Cerebellar cortex (tissue), 1 donor: ENCODE results near the gene BCAT1.
"Not testable (repeated sequence)": the region's sequence is repeated elsewhere in the genome, so short reads cannot be mapped to it uniquely, and the experiment has no call there.

ENCODE experiments used
- DNase-seq: peaks from one replicate; pipeline ENCODE4 v3.0.0-alpha.2; 2015; ENCODE audit warnings: low spot score

Gene BCAT1

DNA sequence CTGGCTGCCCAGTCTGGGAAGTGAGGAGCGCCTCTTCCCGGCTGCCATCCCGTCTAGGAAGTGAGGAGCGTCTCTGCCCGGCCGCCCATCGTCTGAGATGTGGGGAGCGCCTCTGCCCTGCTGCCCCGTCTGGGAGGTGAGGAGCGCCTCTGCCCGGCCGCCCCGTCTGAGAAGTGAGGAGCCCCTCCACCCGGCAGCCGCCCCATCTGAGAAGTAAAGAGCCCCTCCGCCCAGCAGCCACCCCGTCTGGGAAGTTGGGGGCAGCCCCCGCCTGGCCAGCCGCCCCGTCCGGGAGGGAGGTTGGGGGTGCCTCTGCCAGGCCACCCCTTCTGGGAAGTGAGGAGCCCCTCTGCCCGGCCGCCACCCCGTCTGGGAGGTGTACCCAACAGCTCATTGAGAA lies 22.8 kb downstream of the BCAT1 start:
- not testable (repeated sequence) for DNase-seq

DNA sequence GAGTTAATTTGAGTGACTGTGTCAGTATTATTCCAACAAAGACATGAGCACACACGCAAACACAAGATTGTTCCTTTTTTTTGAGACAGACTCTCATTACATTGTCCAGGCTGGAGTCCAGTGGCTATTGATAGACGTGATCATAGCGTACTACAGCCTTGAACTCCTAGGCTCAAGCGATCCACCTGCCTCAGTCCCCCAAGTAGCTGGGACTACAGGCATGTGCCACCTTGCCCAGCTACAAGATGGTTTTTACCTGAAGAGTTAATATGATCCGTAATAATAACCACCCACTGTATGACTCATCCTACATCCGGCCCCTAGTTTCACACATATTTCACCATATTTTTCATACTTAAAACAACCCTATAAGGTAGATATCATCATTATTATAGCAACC lies 26.8 kb downstream of the BCAT1 start:
- no peak for DNase-seq

DNA sequence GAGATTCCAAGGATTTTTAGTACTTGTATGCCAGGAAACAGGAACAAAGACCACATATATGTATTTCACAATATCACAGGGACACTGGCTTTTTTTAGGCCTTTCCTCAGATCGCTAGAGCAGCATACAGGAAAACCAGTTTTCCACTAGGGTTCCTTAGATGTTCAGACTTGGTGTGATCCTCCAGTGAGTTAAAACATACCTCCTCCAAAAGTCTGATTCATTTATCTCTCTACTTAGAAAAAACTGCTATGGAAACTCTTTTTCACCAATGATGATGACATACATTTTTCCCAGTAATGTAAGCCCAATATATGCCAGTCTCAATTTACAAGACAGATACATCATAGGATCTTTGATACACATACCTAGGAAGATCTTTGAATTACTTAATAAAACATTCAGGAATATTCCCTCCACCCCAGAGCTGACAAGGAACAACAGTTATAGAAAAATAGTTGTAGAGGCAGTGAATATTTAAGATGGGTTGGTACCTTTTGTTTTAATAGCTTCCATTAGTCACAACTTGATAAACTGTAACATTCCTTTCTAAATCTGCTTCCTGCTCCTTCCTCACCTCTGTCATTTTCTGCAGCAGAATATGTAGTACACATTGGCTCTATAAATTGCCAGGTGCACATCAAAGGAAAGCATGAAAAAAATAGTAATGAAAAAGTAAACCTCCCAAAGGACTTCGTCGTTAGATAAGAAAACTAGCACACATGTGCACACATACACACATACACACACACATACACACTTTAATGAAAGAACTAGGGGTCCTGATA lies 27.5 kb downstream of the BCAT1 start:
- DNase-seq: no peak

DNA sequence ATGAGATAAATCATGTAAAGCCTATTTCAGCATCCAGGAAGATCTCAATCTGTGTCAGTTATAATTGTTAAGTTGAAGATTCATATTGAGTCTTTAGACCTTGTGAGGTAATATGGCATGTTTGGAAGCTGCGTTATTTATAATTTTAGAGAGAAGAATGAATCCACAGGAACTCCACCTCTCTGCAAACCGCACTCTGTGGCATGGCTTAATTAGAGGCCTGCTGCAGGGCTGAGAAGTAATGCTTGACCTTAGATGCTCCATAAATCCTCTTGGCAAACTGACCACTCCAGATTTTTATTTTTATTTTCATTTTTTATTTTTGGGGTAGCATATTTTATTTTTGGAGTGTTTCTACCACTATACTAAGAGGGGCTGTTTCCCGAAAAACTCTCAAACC lies 28.8 kb downstream of the BCAT1 start:
- DNase-seq: no peak

DNA sequence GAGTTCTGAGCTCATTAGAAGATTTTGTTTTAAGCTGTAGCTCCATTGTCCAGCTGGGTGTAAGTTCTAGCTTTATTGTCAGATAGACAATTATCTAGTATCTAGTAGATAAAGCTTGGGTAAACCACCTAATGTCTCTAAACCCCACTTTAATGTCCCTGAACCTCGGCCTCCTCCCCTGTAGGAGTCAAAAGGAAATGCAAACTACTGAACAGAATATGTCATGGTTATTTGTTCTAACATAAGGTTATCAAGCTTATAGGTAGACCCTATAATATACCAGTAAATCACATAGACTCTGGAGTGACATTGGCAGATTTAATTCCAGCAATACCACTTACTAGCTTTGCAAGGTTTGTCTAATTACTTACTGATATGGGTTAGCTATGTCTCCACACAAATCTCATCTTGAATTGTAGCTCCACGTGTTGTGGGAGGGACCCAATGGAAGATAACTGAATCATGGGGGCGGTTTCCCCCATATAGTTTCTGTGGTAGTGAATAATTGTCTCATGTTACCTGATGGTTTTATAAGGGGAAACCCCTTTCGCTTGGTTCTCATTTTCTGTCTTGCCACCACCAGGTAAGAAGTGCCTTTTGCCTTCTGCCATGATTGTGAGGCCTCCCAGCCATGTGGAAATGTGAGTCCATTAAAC lies 29.4 kb downstream of the BCAT1 start:
- no peak for DNase-seq

DNA sequence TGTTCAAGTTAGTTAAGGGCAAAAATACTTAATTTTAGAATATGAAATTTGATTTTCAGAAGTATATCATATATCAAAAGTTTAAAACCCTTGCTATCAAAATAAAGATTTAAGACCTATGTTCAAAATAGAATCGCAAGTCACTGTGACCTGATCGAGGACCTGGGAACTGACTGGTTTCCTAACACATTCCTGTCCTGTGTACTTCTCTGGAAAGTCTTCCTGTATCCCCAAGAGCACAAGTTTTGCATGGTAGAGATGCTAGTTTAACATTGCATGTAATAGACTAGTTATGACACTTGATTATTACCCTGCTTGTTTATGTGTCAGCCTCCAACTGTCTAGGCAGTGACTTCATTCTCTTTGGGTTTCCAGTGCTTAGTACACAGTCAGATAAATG lies 30.3 kb downstream of the BCAT1 start:
- no peak for DNase-seq

DNA sequence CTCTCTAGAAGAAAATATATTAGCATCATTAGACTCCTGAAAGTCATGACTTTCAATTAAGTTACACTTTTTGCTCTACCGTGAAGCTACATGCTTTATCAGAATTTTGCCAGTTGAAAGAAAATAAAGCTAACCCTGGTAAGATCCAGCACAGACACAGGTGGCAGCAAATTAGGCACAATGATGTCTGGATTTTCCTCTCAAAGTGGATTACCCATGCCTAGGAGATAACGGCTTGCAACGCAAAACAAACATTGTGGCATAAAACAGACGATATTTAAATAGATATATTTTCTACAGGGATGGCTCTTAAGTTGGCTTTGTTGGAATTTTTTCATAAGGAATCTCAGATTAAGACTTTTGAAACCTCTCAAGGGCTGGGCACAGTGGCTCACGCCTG lies 33.4 kb downstream of the BCAT1 start:
- DNase-seq: no peak

DNA sequence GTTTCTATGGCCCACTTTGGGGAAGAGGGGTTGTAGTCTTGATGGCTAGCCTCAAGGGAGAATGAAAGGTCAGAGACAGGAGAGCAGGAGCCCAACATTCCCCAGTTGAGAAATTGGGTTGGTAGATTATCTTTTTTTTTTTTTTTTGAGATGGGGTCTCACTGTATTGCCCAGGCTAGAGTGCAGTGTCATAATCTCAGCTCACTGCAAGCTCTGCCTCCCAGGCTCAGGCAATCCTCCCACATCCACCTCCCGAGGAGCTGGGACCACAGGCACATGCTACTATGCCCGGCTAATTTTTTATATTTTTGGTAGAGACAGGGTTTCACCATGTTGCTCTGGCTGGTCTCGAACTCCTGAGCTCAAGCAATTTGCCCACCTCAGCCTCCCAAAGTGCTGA lies 34.9 kb downstream of the BCAT1 start:
- no peak for DNase-seq

DNA sequence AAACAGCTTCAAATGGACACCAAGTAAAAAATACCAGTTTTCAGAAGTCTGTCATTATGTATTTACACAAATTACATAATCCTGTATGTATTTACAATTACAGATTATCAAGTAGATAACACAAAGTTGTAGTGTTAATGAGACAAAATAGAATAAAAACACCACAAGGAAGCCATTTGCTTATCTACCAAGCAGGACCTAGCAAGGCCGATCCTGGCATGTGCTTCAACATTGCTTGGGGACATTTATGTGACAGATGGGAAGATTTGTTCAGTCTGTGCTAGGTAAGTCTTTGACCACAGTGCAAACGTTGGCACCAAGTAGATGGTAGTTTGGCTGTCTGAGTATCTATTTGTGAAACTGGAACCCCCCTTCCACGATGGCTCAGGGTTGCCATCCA lies 35.8 kb downstream of the BCAT1 start:
- peak; percentile 12 for DNase-seq

DNA sequence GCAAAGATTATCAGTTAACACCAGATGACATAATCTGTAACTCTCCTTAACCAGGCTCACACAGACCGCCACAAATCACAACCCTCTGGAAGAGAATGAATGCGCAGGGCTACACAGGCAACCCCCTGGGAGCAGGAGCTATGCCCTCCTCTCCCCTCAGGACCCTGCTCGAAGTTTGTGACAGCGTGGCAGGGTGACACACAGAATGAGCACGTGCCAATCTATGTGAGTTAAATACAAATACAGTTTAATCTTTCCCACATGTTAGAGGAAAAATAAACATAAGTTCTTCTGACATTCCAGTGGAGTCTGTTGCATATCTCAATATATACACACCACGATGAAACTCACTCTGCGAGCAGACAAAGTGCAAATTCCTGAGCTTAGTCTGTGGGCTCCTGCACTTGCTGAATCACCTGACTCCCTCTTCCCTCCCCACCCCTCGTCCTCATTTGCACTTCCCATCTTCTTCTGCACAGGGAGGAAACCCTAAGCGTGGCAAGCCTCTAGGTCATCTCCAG lies 37.6 kb downstream of the BCAT1 start:
- no peak for DNase-seq

DNA sequence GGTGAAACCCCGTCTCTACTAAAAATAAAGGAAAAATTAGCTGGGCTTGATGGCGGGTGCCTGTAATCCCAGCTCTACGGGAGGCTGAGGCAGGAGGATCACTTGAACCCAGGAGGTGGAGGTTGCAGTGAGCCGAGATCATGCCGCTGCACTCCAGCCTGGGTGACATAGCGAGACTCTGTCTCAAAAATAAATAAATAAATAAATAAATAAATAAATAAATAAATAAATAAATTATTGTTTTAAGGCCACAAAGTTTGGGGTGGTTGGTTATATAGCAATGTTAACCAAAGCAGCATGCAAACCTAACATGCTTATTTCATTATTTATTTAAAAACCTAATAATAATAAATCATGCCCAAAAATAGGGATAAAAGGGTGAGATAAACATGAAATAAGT lies 38.7 kb downstream of the BCAT1 start:
- not testable (repeated sequence) for DNase-seq

DNA sequence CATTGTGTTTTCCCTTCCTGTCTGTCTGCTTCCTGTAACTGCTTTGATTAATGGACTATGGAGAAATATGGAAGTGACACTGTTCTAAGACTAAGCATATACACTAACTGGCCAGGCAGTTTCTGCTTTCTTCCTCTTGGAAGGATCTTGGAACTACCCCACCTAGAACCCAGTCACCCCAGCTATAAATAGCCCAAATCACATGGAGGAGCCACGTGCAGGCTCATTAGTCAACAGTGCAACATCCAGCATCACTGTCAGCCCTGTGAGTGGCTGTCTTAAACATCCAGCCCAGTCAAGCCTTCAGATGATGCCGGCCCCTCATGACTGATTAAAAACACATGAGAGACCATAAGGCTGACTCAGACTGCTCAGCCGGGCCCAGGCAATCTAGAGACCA lies 39.2 kb downstream of the BCAT1 start:
- no peak for DNase-seq

DNA sequence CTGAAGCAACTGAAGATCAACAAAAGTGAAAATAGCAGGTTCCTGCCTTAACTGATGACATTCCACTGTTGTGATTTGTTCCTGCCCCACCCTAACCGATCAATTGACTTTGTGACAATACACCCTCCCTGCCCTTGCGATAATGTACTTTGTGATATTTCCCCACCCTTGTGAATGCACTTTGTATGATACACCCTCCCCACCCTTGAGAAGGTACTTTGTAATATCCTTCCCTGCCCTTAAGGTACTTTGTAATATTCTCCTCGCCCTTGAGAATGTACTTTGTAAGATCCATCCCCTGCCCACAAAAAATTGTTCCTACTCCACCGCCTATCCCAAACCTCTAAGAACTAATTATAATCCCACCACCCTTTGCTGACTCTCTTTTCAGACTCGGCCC lies 41.4 kb downstream of the BCAT1 start:
- no peak for DNase-seq

DNA sequence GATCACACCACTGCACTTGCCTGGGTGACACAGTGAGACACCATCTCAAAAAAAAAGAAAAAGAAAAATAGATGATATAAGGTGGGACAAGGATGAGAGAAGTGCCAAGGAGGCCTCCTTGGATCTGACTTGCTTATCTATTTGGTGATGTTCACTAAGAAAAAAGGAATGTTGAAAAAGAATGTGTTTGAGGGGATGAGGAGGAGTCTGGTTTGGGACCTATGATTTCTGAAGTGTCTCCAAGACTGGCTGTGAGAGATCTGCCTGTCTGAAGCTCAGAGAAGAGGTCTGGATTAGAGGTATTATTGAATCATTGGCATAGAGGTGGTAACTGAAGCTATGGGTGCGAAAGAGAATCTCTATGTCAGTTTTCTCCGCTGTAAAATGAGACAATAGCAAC lies 42.8 kb downstream of the BCAT1 start:
- no peak for DNase-seq

DNA sequence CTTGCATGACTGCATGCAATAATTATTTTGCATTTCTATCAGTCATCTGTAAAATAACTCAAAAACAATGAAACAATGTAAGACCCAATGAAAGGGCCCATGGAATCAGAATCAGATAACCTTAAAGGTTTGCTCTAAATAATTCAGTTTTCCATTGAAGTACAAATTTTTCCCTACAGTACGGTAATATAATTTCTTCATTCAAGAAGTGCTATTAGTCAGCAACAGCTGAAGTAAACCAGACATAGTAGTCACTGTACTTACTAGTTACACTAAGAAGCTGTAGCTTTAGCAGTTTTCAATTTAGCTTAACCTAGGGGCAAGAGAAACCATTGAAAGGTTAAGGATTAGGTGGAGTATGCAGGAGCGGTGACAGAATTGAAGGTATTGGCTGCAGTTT lies 43.5 kb downstream of the BCAT1 start:
- DNase-seq: no peak

DNA sequence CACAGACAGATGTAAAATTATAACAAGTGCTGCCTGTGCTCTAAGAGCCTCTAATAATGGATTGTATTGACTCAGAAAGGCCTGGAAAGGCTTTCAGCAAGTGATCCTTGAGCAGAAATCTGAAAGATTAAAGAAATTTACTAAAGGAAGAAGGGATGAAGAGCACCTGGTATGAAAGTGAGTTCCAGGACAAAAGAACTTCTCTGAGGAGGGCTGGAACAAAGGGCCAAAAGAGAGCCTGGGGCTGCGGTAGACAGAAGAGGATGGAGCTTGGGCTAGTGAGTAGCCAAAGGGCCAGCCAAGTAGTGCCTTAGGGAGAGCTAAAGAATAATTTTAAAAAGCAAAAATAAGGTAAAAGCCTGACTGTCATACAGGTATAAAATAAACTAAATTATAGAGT lies 44.0 kb downstream of the BCAT1 start:
- DNase-seq: no peak

DNA sequence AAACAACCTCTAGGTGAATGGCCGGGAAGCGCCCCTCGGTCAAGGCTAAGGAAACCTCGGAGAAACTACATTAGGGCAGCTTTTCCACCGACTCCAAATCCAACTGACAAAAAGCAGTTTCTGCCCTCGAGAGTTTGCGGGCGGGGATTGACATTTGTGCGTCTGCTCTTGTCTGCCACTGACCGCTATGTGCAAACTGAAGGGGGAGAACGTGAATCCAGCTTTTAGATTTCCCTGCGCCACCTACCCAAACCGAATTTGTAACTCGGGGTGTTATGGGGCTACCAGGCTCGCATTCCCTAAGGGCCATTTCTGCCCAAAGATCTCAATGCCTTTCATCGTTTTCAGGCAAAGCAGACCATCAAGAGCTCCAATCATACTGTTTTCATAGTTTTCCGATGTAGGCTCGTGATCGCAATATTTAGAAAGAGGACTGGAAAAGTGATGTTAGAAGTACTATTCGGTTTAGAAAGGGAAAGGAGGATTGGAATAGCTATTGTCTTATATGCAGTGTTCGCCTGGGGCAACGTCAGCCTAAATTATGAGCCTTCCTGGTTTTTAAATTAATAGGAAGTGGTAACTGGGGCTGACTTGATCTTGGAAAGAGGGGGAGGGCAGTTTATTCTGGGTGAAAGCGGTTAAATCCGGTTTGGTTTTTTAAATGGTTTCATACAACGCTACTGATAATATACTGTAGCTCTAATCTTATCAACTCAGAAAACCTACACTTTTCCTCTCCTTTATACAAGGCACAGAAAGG lies 45.4 kb downstream of the BCAT1 start:
- DNase-seq: no peak

DNA sequence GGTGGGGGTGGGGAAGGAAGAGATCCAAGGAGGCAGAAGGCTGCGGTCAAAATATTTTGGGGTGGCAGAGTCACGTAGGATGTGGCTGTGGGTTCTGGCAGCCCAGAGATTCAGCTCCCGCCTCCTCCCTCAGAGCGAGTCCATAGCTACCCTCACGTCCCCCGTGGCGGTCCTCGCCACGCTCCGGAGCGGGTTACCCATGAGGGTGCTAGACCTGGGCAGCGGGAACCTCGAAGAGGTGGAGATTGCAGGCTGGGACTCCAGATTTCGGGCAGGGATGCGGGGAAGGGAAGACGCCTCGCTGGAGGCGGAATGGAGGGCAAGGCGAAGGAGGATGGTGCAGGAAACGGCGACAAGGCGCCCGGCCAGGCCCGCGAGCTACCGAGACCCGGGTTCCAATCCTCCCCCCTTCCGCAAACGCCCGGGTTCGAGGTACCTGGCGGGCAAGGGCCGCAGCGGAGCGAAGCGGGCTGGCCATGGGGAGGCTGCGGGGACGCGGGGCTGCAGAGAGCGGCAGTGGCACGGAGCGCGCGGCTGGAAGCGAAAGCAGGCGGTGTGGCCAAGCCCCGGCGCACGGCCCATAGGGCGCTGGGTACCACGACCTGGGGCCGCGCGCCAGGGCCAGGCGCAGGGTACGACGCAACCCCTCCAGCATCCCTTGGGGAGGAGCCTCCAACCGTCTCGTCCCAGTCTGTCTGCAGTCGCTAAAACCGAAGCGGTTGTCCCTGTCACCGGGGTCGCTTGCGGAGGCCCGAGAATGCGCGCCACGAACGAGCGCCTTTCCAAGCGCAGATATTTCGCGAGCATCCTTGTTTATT lies 46.2 kb downstream of the BCAT1 start:
- DNase-seq: no peak

DNA sequence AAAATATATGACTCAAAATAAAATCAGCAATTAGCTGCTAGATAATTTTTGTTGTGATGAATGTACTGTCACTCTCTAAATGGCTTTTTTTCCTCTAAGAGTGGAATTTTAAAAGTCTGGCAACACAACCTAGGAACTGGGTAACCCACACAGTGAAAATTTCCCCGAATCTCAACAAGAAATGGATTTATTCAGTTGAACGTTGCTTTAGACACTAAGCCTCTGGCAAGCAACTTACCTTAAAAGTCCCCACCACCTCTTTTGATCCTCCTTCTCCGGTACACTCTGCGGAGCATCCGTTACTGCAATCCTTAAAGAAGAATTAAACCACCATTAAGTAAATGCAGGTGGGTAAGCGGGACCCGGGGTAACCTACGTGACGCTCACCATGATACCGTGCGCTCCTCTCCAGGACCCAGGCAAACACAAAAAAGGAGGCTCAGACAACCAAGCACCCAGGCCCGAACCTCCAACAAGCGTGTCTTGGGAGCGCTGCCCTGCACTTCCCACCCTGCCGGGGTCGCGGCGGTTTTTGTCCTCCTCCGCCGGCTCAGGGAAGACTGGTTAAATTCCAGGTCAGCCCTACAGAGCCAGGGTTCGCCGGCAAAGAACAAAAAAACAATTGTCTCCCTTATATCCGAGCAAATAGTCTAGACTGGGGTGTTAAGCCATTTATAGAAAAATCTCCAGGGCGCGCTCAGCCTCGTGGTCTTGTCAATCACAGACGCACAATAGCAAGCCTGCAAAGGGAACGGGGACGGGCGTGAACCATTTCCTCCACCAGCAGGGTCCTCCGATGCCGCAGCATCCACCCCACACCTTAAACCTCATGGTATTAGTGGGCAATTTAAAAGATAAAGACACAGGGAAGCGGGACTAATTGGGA lies 47.1 kb downstream of the BCAT1 start:
- no peak for DNase-seq

DNA sequence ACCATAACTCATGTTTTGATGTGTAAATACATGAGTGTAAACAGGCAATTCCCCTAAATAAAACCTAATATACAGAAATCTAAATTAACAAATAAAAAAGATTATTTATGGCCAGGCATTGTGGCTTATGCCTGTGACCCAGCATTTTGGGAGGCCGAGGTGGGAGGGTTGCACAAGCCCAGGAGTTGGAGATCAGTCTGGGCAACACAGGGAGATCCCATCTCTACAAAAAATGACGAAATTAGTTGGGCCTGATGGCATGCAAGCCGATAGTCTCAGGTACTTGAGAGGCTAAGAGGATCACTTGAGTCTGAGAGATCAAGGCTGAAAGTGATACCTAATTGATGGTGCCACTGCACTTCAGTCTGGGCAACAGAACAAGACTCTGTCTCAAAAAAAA lies 48.7 kb downstream of the BCAT1 start:
- DNase-seq: no peak

DNA sequence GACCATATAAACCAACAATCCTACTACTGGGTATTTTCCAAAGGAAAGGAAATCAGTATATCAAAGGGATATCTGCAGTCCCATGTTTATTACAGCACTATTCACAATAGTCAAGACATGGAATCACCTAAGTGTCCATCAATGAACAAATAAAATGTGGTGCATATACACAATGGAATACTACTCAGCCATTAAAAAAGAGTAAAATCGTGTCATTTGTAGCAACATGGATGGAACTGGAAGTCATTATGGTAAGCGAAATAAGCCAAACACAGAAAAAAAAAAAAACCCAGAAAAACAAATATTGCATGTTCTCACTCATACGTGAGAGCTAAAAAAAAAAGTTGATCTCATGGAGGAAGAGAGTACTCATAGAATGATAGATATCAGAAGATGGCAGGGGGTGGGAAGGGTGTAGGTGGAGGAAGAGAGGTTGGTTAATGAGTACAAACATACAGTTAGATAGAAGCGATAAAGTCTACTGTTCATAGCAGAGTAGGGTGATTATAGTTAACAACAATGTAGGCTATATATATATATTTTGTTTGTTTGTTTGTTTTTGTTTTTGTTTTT lies 49.3 kb downstream of the BCAT1 start:
- DNase-seq: no peak
